Transverse colon (tissue), 4 donors: ENCODE data around the gene SMOC1. TPM values are rescaled to one million over a fixed set of nuclear protein-coding genes. Genes with fewer than 3 reads are reported as not detected.

Experiments
- DNase-seq: peaks from one replicate; pipeline ENCODE4 v3.0.0-alpha.2; 2019
- H3K27ac ChIP-seq, 4 donors: fragments of 200-600 bp; sonication (generic); 2 replicates each; pipeline ENCODE4 v1.5.1; 2016 to 2018; ENCODE audit warnings: inconsistent platforms in 4 of 4
- H3K27me3 ChIP-seq: fragments of 200-600 bp; sonication (generic); 2 replicates; pipeline ENCODE4 v1.5.1; 2017; ENCODE audit warnings: inconsistent platforms
- H3K36me3 ChIP-seq, 4 donors: fragments of 200-600 bp; sonication (generic); 2 replicates each; pipeline ENCODE4 v1.5.1; 2017 to 2019; ENCODE audit warnings: inconsistent platforms in 4 of 4
- H3K4me1 ChIP-seq, 4 donors: fragments of 200-600 bp; sonication (generic); 2 replicates each; pipeline ENCODE4 v1.5.1; 2017 to 2020; ENCODE audit warnings: inconsistent platforms in 4 of 4
- H3K4me3 ChIP-seq, 4 donors: fragments of 200-600 bp; sonication (generic); 1 replicate in 1 of 4; 2 replicates in 3 of 4; pipeline versions ENCODE4 v1.5.1 to v1.6.1; 2017 to 2019; ENCODE audit warnings: inconsistent platforms in 4 of 4
- H3K9me3 ChIP-seq, 2 donors: fragments of 200-600 bp; sonication (generic); 2 replicates each; pipeline ENCODE4 v1.5.1; 2017 to 2019; ENCODE audit warnings: inconsistent platforms in 2 of 2
- EP300 ChIP-seq: sonication (generic); formaldehyde crosslinking; IDR thresholded peaks from one replicate; pipeline ENCODE4 v1.6.1; 2017; ENCODE audit warnings: antibody characterized with exemption, low read depth
- POLR2A ChIP-seq: fragments of 450-650 bp; IDR thresholded peaks from one replicate; pipeline ENCODE4 v1.6.1; 2016; ENCODE audit warnings: antibody characterized with exemption, mild to moderate bottlenecking, moderate library complexity
- POLR2AphosphoS5 ChIP-seq, 3 donors: sonication (generic); formaldehyde crosslinking; IDR thresholded peaks; one replicate each; pipeline ENCODE4 v1.6.1; 2016; ENCODE audit warnings: antibody characterized with exemption in 3 of 3
- WGBS, 2 donors: methylation state at CpG; one replicate each; pipeline ENCODE4 v1.1.5; 2018; ENCODE audit warnings: low coverage in 1 of 2; 5-methylcytosine and 5-hydroxymethylcytosine counted together
- in situ Hi-C, 4 donors: fragments of 200-750 bp; cut with MboI; loops; one replicate each; pipeline versions ENCODE4 v1.15.0 to v1.15.1; 2017; ENCODE audit warnings: low sequenced_read_pairs in 3 of 4, low pct_ligation_motif_present in 1 of 4, low pct_unique_long_range_greater_than_20kb in 1 of 4
- intact Hi-C: fragments of 100-400 bp; cut with DNase I; formaldehyde crosslinking; loops from one replicate; pipeline ENCODE4 v1.15.1; 2023; ENCODE audit warnings: low total_unique reads
- total RNA-seq, 4 donors: library from RNA; depleted of rRNA; stranded (reverse); fragments of >200 nt; gene quantifications; one replicate each; pipeline ENCODE4 v1.1.0, GENCODE V29; 2016
- TF ChIP-seq, protein P1 (sequence below), 5 experiments: fragments of 200-600 bp in 3 of 5; fragments of 450-650 bp in 2 of 5; sonication (generic) in 3 of 5; IDR thresholded peaks; 1 replicate in 2 of 5; 2 replicates in 3 of 5; pipeline ENCODE4 v1.5.1; 2016 to 2017; ENCODE audit warnings: antibody characterized with exemption in 5 of 5, inconsistent platforms in 3 of 5, mild to moderate bottlenecking in 2 of 5, moderate library complexity in 1 of 5

Gene SMOC1
- total RNA-seq, 4 donors from 2014 or later = 0.82 to 1.3 TPM; not detected in 2

DNA sequence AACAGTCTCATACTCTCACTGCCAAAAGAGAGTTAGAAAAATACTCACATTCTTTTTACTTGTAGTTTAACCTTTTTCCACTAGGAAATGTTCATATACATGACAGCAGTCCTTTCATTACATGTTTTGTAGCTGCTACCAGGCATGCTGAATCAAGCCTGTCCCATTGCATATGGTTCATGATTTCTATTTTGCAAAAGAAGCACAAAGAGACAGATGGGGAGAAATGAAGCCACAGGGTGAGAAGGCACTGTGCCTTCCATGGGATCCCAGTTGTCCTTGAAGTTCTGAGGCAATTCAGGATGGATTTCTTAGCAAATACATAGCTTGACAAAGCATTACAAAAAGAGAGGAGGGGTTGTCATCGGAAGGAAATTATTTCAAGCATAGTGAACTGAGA lies 89.5 kb downstream of the SMOC1 start:
- H3K4me1 ChIP-seq = peaks cover 0 to 5% (median 0%) of the 10 kb centered on the region in 4 donors
- no peaks in the 10 kb centered on the region for H3K36me3 ChIP-seq
- H3K27ac ChIP-seq = no peak overlapping the region
- 88 to 97% methylated on average over 1 of the region's 1 CpG for WGBS, 2 donors
- H3K4me3 ChIP-seq = no peak overlapping the region
- intact Hi-C loops (no loop called here), in situ Hi-C loops (no loop called here)
- no peaks in the 10 kb centered on the region for H3K9me3 ChIP-seq
- DNase-seq = no peak
- no peaks in the 10 kb centered on the region for H3K27me3 ChIP-seq
- TF ChIP-seq POLR2A (no peak), EP300 (no peak), POLR2AphosphoS5 (IDR thresholded peaks at IDR 0.05) (no peak)
- TF ChIP-seq, protein P1, sequence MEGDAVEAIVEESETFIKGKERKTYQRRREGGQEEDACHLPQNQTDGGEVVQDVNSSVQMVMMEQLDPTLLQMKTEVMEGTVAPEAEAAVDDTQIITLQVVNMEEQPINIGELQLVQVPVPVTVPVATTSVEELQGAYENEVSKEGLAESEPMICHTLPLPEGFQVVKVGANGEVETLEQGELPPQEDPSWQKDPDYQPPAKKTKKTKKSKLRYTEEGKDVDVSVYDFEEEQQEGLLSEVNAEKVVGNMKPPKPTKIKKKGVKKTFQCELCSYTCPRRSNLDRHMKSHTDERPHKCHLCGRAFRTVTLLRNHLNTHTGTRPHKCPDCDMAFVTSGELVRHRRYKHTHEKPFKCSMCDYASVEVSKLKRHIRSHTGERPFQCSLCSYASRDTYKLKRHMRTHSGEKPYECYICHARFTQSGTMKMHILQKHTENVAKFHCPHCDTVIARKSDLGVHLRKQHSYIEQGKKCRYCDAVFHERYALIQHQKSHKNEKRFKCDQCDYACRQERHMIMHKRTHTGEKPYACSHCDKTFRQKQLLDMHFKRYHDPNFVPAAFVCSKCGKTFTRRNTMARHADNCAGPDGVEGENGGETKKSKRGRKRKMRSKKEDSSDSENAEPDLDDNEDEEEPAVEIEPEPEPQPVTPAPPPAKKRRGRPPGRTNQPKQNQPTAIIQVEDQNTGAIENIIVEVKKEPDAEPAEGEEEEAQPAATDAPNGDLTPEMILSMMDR (IDR thresholded peaks at IDR 0.05) = no peak

DNA sequence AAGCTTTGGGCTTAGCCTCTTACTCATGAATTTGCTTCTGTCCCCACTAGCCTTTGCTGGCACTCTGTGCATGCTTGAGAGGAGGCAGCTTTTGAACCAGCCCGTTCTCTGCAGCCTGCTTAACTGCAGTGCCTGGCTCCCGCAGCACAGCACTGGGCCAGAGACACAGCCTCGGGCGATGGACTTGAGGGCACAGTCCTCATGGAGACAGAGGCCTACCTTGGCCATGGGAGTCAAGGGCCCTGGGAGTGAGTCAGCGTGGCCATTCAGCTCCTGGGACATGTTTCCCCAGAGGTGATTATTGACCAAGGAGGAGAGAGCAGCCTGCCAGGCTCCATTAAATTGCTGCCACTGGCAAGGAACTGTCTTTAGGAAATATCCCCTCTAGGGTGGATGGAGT lies 93.5 kb downstream of the SMOC1 start:
- no peak overlapping the region for H3K4me3 ChIP-seq
- intact Hi-C loops = no loop called here
- peaks cover 0 to 5% (median 0%) of the 10 kb centered on the region in 4 donors for H3K4me1 ChIP-seq
- in situ Hi-C loops = loop anchor here in 1 of 4 donors (5.0 kb wide), 1 partner anchor 60 kb away; no protein-coding TSS in a partner anchor
- TF ChIP-seq POLR2A = no peak
- TF ChIP-seq, protein P1 (IDR thresholded peaks at IDR 0.05) = no peak
- no peak for TF ChIP-seq EP300
- TF ChIP-seq POLR2AphosphoS5 (IDR thresholded peaks at IDR 0.05) = no peak
- WGBS, 2 donors = 92% methylated on average over 5 of the region's 5 CpGs; no CpG with 5 or more reads in 1 of the 2 donors
- no peaks in the 10 kb centered on the region for H3K27me3 ChIP-seq
- no peak overlapping the region for H3K27ac ChIP-seq
- DNase-seq = no peak
- H3K36me3 ChIP-seq = no peaks in the 10 kb centered on the region
- no peaks in the 10 kb centered on the region for H3K9me3 ChIP-seq

DNA sequence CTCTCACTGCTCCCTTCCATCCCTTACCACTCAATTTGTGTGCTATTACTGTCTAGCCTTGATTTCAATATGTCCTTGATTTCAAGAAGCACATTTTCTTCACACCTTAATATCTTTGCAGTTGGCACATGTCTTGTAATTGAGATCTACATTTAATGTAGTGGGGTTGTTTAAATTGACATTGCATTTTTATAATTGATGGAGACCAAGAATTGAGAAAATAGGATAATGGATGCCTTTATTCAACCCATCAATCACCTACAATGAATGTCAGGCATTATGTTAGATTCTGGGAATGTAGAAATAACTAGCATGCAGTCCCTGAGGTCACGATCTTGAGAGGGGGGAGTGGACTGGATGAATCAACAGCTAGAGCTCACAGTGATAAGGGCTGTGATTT lies 94.6 kb downstream of the SMOC1 start:
- WGBS, 2 donors = 78 to 85% methylated on average over 1 of the region's 1 CpG
- no peak for TF ChIP-seq POLR2AphosphoS5 (IDR thresholded peaks at IDR 0.05)
- TF ChIP-seq EP300 = no peak
- TF ChIP-seq, protein P1 (IDR thresholded peaks at IDR 0.05) = no peak
- TF ChIP-seq POLR2A = no peak
- Histone ChIP-seq H3K36me3 (no peaks in the 10 kb centered on the region), H3K9me3 (no peaks in the 10 kb centered on the region), H3K27ac (no peak overlapping the region), H3K4me3 (no peak overlapping the region), H3K4me1 (peaks cover 0 to 5% (median 0%) of the 10 kb centered on the region in 4 donors), H3K27me3 (no peaks in the 10 kb centered on the region)
- intact Hi-C loops = no loop called here
- in situ Hi-C loops = loop anchor here in 1 of 4 donors (5.0 kb wide), 1 partner anchor 58 kb away; no protein-coding TSS in a partner anchor
- no peak for DNase-seq

DNA sequence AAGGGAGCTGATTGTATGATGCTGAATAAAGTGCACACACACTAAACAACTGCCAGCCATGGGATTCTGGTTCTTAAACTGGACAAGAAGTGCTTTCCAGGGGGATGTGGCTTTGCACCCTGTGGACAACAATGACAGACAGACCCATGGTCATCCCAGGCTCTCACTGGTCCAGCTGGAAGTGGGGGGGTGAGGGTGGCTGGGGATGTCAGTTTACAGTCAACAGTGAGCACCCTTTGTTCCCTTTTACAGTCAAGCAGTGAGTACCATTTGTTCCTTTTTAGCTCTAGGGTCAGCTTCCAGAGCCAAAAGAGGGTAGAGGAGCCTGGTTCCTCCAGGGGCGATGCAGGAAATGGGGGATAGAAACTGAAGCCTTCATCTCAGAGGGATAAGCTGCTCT lies 100.7 kb downstream of the SMOC1 start:
- H3K4me1 ChIP-seq = no peaks in the 10 kb centered on the region
- in situ Hi-C loops (no loop called here), intact Hi-C loops (no loop called here)
- H3K4me3 ChIP-seq = no peak overlapping the region
- no peaks in the 10 kb centered on the region for H3K36me3 ChIP-seq
- no peak for DNase-seq
- H3K27me3 ChIP-seq = peaks cover 4% of the 10 kb centered on the region
- no peaks in the 10 kb centered on the region for H3K9me3 ChIP-seq
- no peak overlapping the region for H3K27ac ChIP-seq
- 89% methylated on average over 1 of the region's 1 CpG; no CpG with 5 or more reads in 1 of the 2 donors for WGBS, 2 donors
- TF ChIP-seq EP300 (no peak), POLR2A (no peak), POLR2AphosphoS5 (IDR thresholded peaks at IDR 0.05) (no peak)
- TF ChIP-seq, protein P1 (IDR thresholded peaks at IDR 0.05) = no peak
